Globus pallidus (tissue), 1 donor: ENCODE measurements around the gene RPS23.
A peak's percentile ranks its signal among the peaks of the same experiment; 100 is the strongest.

Experiments
- DNase-seq: peaks from one replicate; pipeline ENCODE4 v3.0.0-alpha.2; 2015; ENCODE audit warnings: low spot score

RPS23 gene

GRCh38 chr5:82277987-82278710, at the start of gene RPS23:
RPS23 (minus strand) TSS chr5:82278354; CDS start chr5:82278323, 31 bp downstream.
- peak; percentile 93 for DNase-seq

DNA sequence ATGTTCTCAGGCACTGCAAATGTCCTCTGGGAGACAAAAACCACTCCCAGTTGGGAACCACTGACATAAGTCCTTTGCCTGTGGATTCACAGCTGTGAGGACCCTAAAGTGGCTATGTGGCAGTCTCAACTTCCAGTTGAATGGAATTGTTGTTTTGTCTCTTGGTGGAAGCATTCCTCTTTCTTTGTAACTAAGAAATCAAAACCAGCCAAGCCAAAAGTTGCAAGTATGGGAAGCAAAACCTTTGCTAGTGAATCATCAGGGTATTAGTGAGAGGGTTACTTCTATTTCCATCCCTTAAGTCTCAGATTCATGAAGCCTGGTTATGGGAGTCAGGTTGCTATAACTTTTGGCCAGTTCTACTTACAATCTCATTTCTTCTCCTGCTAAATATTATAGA, 49.8 kb upstream of the RPS23 start:
- no peak for DNase-seq

DNA sequence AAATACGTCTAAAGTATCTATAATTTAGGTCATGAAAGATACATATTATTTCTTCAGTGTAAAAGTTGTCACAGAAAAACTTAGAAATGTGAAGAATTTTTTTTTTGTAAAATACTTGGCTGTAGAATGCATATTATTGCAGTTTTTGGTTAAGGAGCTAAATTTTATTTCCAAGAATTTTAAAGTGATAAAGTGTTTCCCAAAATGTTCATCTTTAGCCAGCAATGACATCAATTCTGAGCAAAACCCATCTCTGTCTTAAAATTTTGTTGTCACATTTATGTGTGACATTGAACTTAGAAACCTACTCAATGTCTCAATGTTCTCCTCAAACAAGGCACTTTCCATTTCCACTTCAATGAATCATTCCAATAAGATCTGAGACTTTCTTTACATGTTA, 47.8 kb upstream of the RPS23 start:
- no peak for DNase-seq

- DNase-seq: no peak
Observed at GRCh38 chr5:82325155-82325554, 47.0 kb upstream of the RPS23 start.

- DNase-seq: no peak
Observed at GRCh38 chr5:82320966-82321365, 42.8 kb upstream of the RPS23 start.

DNA sequence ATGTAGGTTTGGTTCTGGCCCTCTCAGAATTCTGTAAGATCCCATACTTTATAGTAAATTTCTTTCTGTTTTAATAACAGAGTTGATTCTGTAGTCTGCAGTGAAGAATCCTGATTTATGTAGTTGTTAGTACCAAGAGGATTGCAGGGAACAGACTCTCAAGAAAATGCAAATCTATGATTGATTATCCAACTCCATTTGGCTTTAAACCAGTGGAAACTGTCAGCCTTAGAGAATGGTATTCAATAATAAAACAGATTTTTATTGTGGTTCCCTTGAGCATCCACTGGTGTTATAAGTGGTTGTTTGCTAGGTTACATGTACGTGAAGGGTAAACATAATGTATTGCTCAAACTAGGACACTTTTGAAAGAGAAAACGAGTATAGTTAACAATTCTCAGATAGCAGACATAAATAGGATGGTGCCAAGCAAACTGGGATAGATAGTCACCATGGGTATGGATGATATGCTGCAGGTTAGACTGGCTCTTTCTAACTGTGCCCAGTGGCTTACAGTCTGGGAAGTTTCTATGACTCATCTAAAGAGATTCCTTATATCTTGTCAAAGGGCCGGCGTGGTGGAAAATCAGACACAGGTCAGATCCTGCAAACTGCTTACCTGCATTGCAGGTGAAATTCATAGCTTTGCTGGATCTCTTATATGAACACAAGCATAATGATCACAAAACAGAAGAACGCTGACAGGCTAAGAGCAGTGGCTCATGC, 41.7 kb upstream of the RPS23 start:
- DNase-seq: no peak

- DNase-seq: no peak
Observed at GRCh38 chr5:82319192-82319591, 41.0 kb upstream of the RPS23 start.

GRCh38 chr5:82314964-82315758, 37.0 kb upstream of the RPS23 start:
- no peak for DNase-seq

- no peak for DNase-seq
Observed at GRCh38 chr5:82313016-82313415, 34.9 kb upstream of the RPS23 start.

DNA sequence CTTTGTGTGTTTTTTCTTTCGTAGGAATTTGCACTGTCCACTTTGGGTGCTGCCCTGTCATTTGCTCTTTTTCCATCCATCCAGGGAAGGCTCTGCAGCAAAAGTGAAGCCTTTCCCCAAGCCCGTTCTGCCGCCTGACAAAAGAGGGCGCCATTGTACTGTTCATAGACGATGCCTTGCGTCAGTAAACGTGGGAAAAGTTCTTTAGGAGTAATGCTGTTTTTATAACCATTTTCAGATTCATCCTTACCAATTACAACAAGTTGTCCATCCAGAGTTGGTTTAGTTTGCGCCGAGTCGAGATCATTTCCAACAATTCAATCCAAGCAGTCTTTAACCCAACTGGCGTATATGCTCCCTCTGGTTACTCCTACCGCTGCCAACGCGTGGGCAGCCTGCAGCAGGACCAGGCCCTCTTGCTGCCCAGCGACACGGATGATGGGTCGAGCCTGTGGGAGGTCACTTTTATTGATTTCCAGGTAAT, 34.3 kb upstream of the RPS23 start:
- peak; percentile 72 for DNase-seq

DNA sequence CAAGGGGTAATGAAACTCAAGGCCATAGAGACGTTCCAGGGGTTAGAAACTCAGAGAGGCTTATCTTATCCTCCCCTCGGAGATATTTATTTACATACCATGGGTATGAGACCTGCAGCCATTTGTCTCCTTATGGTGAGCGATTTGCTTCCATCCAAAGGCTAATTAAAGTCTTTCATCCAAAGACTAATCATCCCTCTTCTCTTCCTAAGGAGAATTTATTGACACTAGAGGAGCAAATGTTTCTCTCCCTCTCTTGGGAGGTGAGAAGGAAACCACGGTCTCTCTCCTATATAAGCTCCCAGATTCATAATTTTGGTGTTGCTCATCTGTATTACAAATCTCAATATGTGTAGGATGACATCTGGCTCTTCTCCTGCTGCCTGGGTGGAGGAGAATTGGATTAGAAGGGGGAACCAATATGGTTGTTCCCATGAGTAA, 31.0 kb upstream of the RPS23 start:
- DNase-seq: no peak

- no peak for DNase-seq
Observed at GRCh38 chr5:82308416-82308815, 30.3 kb upstream of the RPS23 start.

DNA sequence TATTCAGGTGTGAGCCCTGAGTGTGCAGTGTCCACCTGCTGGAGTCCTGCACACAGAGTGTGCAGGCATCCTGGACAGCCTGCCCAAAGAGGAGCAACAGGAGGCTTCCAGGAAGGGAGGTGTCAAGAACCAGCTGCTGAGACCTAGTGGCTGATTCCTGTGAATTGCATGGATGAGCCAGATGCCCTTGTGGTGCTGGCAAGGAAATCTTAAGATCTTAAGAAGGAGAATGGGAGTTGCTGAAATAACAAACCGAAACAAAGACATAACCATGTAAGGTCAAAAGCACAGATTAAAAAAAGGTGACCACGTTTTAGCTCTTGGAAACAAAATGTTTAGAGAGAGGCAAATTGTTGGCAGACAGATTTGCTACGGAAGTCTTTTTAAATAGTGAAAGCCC, 29.3 kb upstream of the RPS23 start:
- DNase-seq: no peak

- DNase-seq: no peak
Observed at GRCh38 chr5:82306151-82306550, 28.0 kb upstream of the RPS23 start.

DNA sequence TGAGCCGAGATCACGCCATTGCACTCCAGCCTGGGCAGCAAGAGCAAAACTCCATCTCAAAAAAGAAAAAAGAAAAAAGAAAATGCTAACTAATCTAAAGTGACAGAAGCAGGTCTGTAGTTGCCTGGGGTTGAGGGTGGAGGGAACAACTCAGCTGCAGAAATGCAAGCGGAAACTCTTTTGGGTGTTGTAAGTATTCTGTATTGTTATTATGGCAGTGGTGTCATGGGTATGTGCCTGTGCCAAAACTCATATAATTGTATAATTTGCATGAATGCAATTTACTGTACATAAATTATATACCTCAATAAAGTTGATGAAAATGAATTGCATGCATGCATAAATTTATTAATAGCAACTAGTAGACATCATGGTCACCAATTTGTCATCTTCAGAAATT, 23.0 kb upstream of the RPS23 start:
- DNase-seq: no peak

- DNase-seq: no peak
Observed at GRCh38 chr5:82298668-82299067, 20.5 kb upstream of the RPS23 start.

DNA sequence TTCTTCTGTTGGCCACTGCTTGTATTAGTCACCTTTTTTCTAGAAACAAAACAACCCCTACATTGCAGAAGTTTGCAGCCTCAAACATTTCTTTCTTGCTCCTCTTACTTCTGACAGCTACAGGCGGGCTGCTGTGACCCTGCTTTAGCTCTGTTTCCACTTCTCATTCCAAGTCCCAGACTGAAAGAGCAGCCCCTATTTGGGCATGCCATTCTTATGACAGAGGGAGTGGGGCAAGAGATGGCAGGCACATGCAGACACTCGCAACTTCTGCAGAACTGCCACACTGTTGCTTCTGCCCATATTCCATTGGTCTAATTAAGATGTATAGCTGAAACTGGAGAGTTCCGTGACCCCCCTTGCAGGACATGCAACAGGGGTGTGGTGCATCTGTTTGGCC, 19.6 kb upstream of the RPS23 start:
- DNase-seq: no peak

- no peak for DNase-seq
Observed at GRCh38 chr5:82296929-82297328, 18.8 kb upstream of the RPS23 start.

GRCh38 chr5:82295959-82296531, 17.9 kb upstream of the RPS23 start:
- no peak for DNase-seq

DNA sequence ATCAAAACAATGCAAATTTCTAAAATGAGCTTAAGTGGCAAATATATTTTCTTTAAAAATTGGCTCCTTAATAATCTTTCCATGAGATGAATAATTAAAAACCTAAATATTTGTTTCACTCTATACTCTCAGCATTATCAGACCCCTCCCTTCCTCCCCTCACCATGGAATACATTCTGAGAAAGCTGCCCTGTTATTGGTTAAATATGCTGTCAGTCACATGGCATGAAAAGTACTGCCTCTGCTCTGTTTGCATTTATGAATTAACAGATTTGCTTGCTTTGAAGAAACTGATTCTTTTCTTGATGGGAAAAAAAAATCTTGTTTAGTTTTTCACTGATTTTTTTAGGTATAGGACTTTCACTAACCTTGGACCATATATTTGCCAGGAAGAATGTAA, 17.0 kb upstream of the RPS23 start:
- DNase-seq: no peak

DNA sequence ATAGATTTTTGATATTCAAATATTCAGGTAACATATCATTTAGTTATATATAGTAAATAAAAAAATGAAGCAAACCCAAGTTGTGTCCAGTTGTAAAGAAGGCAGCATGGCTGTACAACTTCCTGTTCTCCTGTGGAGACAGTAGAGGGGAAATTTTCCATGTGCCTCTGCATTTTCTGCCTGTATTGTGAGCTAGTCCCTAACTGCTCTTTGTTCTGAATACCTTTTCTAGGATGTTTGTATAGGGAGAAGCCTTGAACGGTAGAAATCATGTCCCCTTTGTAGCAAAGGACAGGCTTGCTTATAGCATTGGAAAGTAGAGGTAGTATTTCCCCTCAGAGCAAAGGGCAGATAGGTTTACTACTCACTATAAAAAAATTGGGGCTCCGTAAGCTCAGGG, 13.3 kb upstream of the RPS23 start:
- DNase-seq: no peak

- DNase-seq: no peak
Observed at GRCh38 chr5:82290908-82291307, 12.8 kb upstream of the RPS23 start.
